ENCODE measurements around the gene ANKRD12. TPM values are rescaled to one million over a fixed set of nuclear protein-coding genes. Genes with fewer than 3 reads are reported as not detected.

ANKRD12 gene
- total RNA-seq, 1 donor from 2014 or later: 9.2 TPM

DNA sequence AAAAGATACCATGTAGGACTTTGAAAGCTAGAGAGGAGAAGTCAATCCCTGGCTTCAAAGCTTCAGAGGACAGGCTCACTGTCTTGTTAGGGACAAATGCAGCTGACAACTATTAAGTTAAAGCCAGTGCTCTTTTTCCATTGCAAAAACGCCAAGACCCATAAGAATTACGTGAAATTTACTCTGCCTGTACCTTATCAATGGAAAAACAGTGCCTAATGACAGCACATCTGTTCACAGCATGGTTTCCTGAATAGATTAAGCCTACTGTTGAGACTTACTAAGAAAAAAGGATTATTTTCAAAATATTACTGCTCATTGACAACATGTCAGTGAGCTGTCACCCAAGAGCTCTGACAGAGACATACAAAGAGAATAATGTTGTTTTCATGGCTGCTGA, 52.9 kb downstream of the ANKRD12 start:
- FAIRE-seq (no peak), DNase-seq (ENCODE audit: low read depth) (no peak)
- Histone ChIP-seq H3K27me3 (ENCODE audit: control insufficient read depth, insufficient read depth, low read length) (no peaks in the 10 kb centered on the region), H3K4me3 (ENCODE audit: low read depth, low read length) (no peak overlapping the region), H3K36me3 (ENCODE audit: control insufficient read depth, insufficient read depth, low read length) (no peaks in the 10 kb centered on the region)
- TF ChIP-seq CTCF (IDR thresholded peaks at IDR 0.05; ENCODE audit: insufficient read depth, low read length, severe bottlenecking): no peak

DNA sequence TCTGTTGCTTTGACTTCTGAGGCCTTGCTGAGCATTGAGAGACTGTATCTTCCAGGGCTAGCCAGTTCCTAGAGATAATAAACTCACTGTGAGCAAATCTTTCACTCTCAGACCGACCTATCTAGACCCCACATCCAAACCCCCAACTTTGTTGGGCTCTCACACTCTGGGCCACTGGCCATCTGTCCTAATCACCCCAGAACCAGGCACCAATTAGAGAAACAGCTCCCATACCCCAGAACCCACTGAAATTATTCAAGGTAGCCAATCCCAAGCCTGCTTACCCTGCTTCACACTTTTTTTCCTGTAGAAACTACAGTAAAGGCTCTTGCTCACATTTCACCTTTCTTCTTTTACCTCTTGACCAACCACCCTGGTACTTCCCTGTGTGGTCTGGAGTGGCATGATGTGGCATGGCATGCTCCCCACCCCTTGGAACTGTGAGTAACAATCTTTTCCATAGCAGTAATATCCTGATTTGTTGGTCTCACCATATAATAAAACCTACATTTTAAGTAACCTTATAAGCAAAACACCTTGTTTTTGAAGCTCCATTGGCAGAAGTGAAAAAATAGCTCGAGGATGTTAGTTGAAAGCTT, 55.2 kb downstream of the ANKRD12 start:
- Histone ChIP-seq H3K4me3 (ENCODE audit: low read depth, low read length) (no peak overlapping the region), H3K27me3 (ENCODE audit: control insufficient read depth, insufficient read depth, low read length) (no peaks in the 10 kb centered on the region), H3K36me3 (ENCODE audit: control insufficient read depth, insufficient read depth, low read length) (no peaks in the 10 kb centered on the region)
- no peak for TF ChIP-seq CTCF (IDR thresholded peaks at IDR 0.05; ENCODE audit: insufficient read depth, low read length, severe bottlenecking)
- peak; percentile 12 for DNase-seq (ENCODE audit: low read depth)
- FAIRE-seq: no peak

DNA sequence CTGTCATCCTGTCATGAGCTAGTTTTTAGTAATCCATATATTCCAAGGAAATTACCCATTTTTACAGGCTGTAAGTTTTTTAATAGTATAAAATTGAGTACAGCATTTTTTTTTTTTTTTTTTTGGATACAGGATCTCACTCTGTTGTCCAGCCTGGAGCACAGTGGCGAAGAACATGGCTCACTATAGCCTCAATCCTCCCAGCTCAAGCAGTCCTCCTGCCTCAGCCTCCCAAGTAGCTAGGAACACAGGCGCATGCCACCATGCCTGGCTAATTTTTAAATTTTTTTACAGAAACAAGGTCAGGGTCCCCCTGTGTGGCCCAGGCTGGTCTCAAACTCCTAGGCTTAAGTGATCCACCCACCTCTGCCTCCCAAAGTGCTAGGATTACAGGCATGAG, 56.5 kb downstream of the ANKRD12 start:
- Histone ChIP-seq H3K27me3 (ENCODE audit: control insufficient read depth, insufficient read depth, low read length) (no peaks in the 10 kb centered on the region), H3K36me3 (ENCODE audit: control insufficient read depth, insufficient read depth, low read length) (no peaks in the 10 kb centered on the region), H3K4me3 (ENCODE audit: low read depth, low read length) (no peak overlapping the region)
- FAIRE-seq (no peak), DNase-seq (ENCODE audit: low read depth) (no peak)
- TF ChIP-seq CTCF (IDR thresholded peaks at IDR 0.05; ENCODE audit: insufficient read depth, low read length, severe bottlenecking): no peak

GRCh38 chr18:9196568-9196967, 60.0 kb downstream of the ANKRD12 start:
- DNase-seq (ENCODE audit: low read depth) (no peak), FAIRE-seq (no peak)
- no peak for TF ChIP-seq CTCF (IDR thresholded peaks at IDR 0.05; ENCODE audit: insufficient read depth, low read length, severe bottlenecking)
- Histone ChIP-seq H3K36me3 (ENCODE audit: control insufficient read depth, insufficient read depth, low read length) (no peaks in the 10 kb centered on the region), H3K4me3 (ENCODE audit: low read depth, low read length) (no peak overlapping the region), H3K27me3 (ENCODE audit: control insufficient read depth, insufficient read depth, low read length) (no peaks in the 10 kb centered on the region)

DNA sequence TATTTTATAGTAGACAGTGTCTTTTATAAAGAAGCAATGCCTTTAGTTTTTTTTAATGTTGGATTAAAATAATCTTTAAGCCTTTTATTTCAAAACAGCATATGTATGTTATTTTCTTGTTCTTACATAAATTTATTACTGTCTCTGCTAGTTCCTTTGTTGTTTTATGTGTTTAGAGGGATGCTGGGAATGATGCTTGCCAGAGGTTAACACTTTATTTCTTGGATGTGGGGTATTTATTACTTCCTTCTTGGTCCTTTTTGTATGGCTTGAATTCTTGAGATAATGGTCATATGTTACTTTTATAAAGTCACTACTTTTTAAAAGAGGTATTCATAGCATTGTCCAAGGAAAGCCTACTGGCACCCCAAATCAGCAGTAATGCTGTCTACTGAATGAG, 63.1 kb downstream of the ANKRD12 start:
- no peak for TF ChIP-seq CTCF (IDR thresholded peaks at IDR 0.05; ENCODE audit: insufficient read depth, low read length, severe bottlenecking)
- no peak for DNase-seq (ENCODE audit: low read depth)
- no peak for FAIRE-seq
- H3K27me3 ChIP-seq (ENCODE audit: control insufficient read depth, insufficient read depth, low read length): no peaks in the 10 kb centered on the region
- peaks cover 1% of the 10 kb centered on the region for H3K36me3 ChIP-seq (ENCODE audit: control insufficient read depth, insufficient read depth, low read length)
- no peak overlapping the region for H3K4me3 ChIP-seq (ENCODE audit: low read depth, low read length)

DNA sequence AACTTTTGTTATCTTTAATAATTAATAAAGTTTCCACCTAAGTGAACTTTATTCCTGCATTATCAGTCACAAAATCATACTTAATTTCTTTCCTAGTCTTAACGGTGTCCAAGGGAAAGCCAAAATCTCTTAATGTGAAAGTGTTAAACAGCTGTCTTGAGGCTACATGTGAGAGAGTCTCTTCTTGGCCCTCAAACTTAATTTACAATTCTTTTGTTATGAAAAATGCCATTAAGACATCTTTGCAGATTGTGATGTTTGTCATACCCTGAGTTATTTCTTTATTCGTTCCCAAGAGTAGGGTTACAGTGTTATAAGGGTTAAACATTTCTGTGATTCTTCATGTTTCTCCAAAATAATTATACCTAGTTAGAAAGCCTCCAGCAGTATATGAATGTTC, 64.6 kb downstream of the ANKRD12 start:
- FAIRE-seq: no peak
- H3K36me3 ChIP-seq (ENCODE audit: control insufficient read depth, insufficient read depth, low read length): peaks cover 1% of the 10 kb centered on the region

More for the DNA sequence above, 64.6 kb downstream of the ANKRD12 start:
- no peak for TF ChIP-seq CTCF (IDR thresholded peaks at IDR 0.05; ENCODE audit: insufficient read depth, low read length, severe bottlenecking)
- no peak overlapping the region for H3K4me3 ChIP-seq (ENCODE audit: low read depth, low read length)
- no peaks in the 10 kb centered on the region for H3K27me3 ChIP-seq (ENCODE audit: control insufficient read depth, insufficient read depth, low read length)
- DNase-seq (ENCODE audit: low read depth): no peak

All from bronchial epithelial cell (primary cell).